GM19099 (cell line): ENCODE results near the gene HRH4.

Source experiments
- POLR2A ChIP-seq: IDR thresholded peaks from 3 replicates; pipeline ENCODE4 v1.6.1; 2011; ENCODE audit warnings: low read depth; ENCODE audit not compliant: insufficient read length; ENCODE audit errors: extremely low read depth

HRH4 gene

GRCh38 chr18:24460388-24460787, at the start of gene HRH4:
TSS of gene HRH4 (plus strand) at chr18:24460637. CDS start at chr18:24460729, 92 bp downstream.
- TF ChIP-seq POLR2A = no peak

- no peak for TF ChIP-seq POLR2A
Measured at GRCh38 chr18:24413148-24413547, 47.3 kb upstream of the HRH4 start.

- no peak for TF ChIP-seq POLR2A
Measured at GRCh38 chr18:24414349-24415003, 46.0 kb upstream of the HRH4 start.

GRCh38 chr18:24417480-24417879, 43.0 kb upstream of the HRH4 start:
- TF ChIP-seq POLR2A = no peak

DNA sequence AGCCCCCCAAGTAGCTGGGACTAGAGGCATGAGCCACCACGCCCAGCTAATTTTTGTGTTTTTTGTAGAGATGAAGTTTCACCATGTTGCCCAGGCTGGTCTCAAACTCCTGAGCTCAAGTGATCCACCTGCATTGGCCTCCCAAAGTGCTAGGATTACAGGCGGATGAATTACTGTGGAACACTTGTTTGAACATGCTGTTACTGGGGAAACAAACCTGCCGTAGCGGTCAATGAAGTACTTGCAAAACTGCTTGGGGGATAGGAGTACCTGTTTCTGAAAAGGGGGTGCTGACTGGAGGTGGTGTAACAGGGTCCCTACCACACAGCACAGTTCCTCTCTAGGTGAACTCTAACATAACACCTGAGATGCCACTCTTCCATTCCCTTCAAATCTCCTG, 39.9 kb upstream of the HRH4 start:
- TF ChIP-seq POLR2A = no peak

DNA sequence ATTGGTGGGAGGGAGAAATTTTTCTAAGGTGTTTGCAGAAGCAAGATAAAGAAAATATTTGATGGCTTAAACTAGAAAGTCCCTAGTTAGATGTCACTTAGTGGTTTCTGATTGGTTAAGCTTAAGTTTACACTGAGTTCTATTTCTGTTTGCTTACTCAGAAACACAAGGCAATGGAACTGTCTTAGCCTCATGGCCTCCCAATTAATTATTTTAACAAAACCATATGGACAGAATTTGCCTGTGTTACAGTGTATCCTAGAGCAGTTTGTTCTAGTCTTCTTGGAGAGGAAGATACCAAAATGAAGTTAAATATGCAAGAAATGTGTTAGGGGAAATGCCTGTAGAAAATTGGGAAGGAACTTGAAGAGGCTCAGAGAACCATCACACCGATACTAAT, 38.6 kb upstream of the HRH4 start:
- TF ChIP-seq POLR2A = no peak

DNA sequence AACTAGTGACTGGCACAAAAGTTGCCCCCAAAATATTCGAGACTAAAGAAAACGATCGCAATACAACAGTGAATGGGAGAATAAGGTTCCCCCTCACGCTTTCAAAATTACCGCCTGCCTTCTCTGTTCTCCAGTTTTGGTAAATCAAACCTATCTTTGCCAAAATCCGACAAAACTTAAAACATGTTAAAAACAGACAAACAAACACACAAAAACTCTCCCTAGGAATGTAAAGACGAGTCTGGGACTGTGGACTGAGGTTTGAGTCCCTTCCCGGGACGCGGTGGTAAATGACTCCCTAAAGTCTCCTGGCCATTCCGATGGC, 34.4 kb upstream of the HRH4 start:
- TF ChIP-seq POLR2A = no peak

DNA sequence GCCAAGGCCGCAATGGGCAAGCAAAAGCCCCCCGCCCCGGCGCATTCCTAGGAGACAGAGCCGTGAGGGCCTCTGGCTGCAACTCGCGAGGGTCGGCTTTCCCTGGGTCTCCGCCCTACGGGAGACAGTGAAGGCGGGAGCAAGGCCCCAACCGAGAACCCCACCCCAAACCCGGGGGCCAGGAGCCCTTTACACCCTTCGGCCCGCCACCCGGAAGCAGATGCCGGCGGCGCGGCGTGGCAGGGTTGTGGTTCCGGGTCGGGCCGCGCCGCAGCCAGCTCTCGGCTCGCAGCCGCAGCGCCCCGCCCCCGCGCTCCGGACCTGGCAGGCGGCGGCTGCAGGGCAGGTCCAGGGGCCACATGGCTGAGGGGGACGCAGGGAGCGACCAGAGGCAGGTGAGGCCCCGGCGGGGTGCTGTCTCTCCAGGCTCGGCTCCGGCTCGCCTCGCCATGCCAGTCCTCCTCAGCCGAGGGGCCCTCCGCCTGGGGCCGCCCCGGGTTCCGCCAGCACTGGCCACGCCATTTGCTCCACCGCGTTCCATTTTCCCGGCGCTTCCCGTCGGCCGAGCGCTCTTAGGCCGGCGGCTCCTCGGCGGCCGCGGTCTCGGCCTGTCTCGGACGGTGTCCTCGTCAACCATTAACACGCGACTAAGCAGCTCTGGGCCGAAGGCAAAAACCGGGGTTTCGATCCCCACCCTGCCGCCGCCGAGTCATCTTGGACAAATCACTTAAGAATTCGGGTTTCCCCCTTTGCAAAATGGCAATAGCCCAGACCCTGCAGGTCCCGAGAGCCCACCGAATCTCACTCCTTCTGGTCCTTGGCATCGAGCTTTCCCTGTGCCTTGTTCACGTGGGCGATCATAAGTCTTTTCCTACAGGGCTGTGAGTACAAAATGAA, 33.8 kb upstream of the HRH4 start, which contains the start of gene IMPACT:
Gene IMPACT, plus strand, starts transcription at position 273 of the 897 bp plus-strand sequence. Its CDS starts 87 bp downstream, at position 360.
- peak; percentile 74 for TF ChIP-seq POLR2A

GRCh38 chr18:24427484-24427883, 33.0 kb upstream of the HRH4 start:
- no peak for TF ChIP-seq POLR2A

- TF ChIP-seq POLR2A = no peak
Measured at GRCh38 chr18:24428709-24429108, 31.7 kb upstream of the HRH4 start.

GRCh38 chr18:24429188-24429587, 31.2 kb upstream of the HRH4 start:
- TF ChIP-seq POLR2A = no peak

- TF ChIP-seq POLR2A = no peak
Measured at GRCh38 chr18:24432618-24433017, 27.8 kb upstream of the HRH4 start.

DNA sequence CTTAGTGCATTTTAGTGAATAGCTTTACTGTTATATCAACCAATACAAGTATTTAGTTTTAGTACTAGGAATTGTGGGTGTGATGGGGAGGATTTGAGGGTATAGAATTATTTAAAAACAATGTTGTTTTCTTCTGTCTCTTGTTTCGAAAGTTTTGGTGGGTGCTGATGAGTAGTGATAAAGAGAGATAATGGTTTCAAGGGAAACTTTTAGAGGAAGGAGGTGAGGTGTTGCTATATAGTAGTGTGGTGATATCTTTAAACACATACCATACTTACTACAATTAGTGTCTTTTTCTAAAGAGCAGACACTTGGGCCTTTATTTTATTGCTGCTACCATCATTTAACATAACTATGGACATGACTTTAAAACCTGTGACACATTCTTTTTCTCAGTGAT, 23.5 kb upstream of the HRH4 start:
- TF ChIP-seq POLR2A = no peak

- TF ChIP-seq POLR2A = no peak
Measured at GRCh38 chr18:24443870-24444269, 16.6 kb upstream of the HRH4 start.

GRCh38 chr18:24446453-24446852, 14.0 kb upstream of the HRH4 start:
- no peak for TF ChIP-seq POLR2A

DNA sequence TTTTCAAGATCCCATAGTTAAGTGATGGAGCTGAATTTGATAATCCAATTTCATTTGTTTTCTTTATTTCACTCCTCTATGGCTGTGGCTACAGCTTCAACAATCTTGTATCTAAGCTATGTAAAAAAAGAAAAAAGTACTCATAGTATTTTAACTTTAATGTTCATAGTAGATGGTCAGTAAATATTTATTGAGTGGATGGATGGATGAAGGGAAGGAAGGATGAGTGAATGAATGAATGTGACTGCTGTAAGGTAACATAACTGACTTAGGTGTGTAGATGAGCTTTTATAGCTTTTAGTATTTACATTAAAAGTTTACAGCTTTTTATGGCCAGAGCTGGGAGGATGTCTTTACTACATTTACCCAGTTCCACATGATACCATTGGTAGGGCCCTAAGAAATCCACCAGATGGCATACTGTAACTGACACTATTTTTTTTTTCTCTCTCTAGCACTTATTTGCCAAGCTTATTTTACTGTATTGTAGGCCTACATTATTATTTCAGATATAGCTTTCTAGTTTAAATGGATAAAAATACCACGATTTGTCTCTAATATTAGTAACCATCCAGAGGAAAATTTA, 13.4 kb upstream of the HRH4 start:
- TF ChIP-seq POLR2A = no peak
